OCI-LY3 (cell line): ENCODE measurements around the gene PDZRN3.

ENCODE experiments used
- H2AFZ ChIP-seq: fragments of 200-600, 300-600 bp; shearing (Covaris generic); 2 replicates; pipeline ENCODE4 v1.6.0; 2014; ENCODE audit warnings: antibody characterized with exemption, low read depth, low read length
- H3K27ac ChIP-seq: fragments of 200-600, 300-600 bp; sonication (generic); 2 replicates; pipeline ENCODE4 v1.5.1; 2014; ENCODE audit warnings: mild to moderate bottlenecking, low read length, moderate library complexity, mixed read lengths
- H3K27me3 ChIP-seq: fragments of 200-600, 300-600 bp; sonication (generic); 2 replicates; pipeline ENCODE4 v1.6.1; 2014; ENCODE audit warnings: low read depth, low read length, mixed read lengths
- H3K36me3 ChIP-seq: fragments of 200-600, 300-600 bp; sonication (generic); replicated peaks from 2 replicates; pipeline ENCODE3; 2014; ENCODE audit warnings: low read depth, low read length, mixed read lengths
- H3K4me1 ChIP-seq: fragments of 300-600, 200-600 bp; sonication (generic); 2 replicates; pipeline ENCODE4 v1.6.1; 2014; ENCODE audit warnings: low read length, mixed read lengths
- H3K4me2 ChIP-seq: fragments of 200-600, 300-600 bp; sonication (generic); 2 replicates; pipeline ENCODE4 v1.6.1; 2014; ENCODE audit warnings: low read length, mixed read lengths
- H3K4me3 ChIP-seq: fragments of 300-600, 200-600 bp; sonication (generic); 2 replicates; pipeline ENCODE4 v1.5.1; 2014; ENCODE audit warnings: antibody characterized with exemption, mild to moderate bottlenecking, low read length, moderate library complexity
- H3K79me2 ChIP-seq: fragments of 300-600, 200-600 bp; shearing (Covaris generic); 2 replicates; pipeline ENCODE4 v1.6.1; 2014; ENCODE audit warnings: mild to moderate bottlenecking, low read length, mixed read lengths
- H3K9ac ChIP-seq: fragments of 300-600, 200-600 bp; shearing (Covaris generic); 2 replicates; pipeline ENCODE4 v1.6.0; 2014; ENCODE audit warnings: mild to moderate bottlenecking, low read length, moderate library complexity
- H3K9me3 ChIP-seq: fragments of 200-600, 300-600 bp; shearing (Covaris generic); 2 replicates; pipeline ENCODE4 v1.6.1; 2014; ENCODE audit warnings: low read length, mixed read lengths; ENCODE audit not compliant: insufficient read depth
- H4K20me1 ChIP-seq: fragments of 200-600, 300-600 bp; sonication (generic); 2 replicates; pipeline ENCODE4 v1.6.1; 2016; ENCODE audit warnings: low read length, mixed read lengths; ENCODE audit not compliant: insufficient read depth
- EZH2phosphoT487 ChIP-seq: fragments of 200-600 bp; shearing (Covaris generic); IDR thresholded peaks from 2 replicates; pipeline ENCODE4 v1.6.1; 2018; ENCODE audit warnings: antibody characterized with exemption, mixed run types, low read depth
- TF ChIP-seq, protein P1 (sequence below): fragments of 200-600, 300-600 bp; sonication (generic); IDR thresholded peaks from 2 replicates; pipeline ENCODE4 v1.5.1; 2014; ENCODE audit warnings: antibody characterized with exemption, low read length, low read depth

Gene PDZRN3

DNA sequence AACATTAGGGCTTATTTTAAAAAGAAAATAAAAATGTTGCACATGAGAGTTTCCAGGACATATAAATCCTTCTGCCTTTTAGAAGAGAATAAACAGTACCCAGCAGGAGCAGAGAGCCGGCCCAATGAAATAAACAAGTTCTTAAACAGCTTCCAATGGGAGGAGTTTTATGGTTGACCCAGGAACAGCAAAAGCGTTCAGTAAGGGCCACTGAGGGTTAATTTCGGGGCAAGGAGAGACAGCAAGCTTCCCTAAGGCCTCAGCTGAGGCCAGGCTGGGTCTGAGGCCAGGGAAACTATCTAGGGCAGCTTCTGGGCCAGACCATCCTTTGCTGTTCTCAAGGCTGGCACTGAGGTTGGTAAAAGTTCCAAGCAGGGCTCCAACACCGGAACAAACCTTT, 3.4 kb downstream of the PDZRN3 start:
- H3K27ac ChIP-seq: no peak overlapping the region
- H2AFZ ChIP-seq: no peak overlapping the region
- TF ChIP-seq EZH2phosphoT487: no peak
- TF ChIP-seq, protein P1, sequence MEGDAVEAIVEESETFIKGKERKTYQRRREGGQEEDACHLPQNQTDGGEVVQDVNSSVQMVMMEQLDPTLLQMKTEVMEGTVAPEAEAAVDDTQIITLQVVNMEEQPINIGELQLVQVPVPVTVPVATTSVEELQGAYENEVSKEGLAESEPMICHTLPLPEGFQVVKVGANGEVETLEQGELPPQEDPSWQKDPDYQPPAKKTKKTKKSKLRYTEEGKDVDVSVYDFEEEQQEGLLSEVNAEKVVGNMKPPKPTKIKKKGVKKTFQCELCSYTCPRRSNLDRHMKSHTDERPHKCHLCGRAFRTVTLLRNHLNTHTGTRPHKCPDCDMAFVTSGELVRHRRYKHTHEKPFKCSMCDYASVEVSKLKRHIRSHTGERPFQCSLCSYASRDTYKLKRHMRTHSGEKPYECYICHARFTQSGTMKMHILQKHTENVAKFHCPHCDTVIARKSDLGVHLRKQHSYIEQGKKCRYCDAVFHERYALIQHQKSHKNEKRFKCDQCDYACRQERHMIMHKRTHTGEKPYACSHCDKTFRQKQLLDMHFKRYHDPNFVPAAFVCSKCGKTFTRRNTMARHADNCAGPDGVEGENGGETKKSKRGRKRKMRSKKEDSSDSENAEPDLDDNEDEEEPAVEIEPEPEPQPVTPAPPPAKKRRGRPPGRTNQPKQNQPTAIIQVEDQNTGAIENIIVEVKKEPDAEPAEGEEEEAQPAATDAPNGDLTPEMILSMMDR: no peak
- H3K4me1 ChIP-seq: no peaks in the 10 kb centered on the region
- no peaks in the 10 kb centered on the region for H3K9me3 ChIP-seq
- no peak overlapping the region for H3K4me2 ChIP-seq
- no peaks in the 10 kb centered on the region for H3K36me3 ChIP-seq
- no peak overlapping the region for H3K9ac ChIP-seq
- no peaks in the 10 kb centered on the region for H3K27me3 ChIP-seq
- no peaks in the 10 kb centered on the region for H4K20me1 ChIP-seq
- no peak overlapping the region for H3K4me3 ChIP-seq
- H3K79me2 ChIP-seq: no peaks in the 10 kb centered on the region

DNA sequence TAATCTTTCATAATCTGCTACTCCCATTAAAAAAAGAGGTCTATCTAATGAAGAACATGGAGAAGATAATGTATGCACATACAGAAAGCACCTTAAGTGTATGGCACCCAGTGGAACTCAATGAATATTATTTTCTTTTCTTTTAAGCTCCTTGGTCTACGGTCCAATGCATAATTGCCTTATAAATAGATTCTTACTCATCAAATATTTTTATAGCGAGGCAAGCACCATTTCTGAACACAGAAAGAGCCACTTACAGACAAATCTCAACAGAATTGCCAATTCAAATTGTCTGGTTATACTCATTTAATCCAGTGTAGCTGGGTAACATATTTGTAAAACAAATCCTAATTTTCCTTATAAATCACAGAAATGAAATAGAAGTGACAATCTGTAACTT, 6.3 kb downstream of the PDZRN3 start:
- Histone ChIP-seq H4K20me1 (no peaks in the 10 kb centered on the region), H3K27me3 (no peaks in the 10 kb centered on the region), H3K79me2 (no peaks in the 10 kb centered on the region), H3K36me3 (no peaks in the 10 kb centered on the region), H3K4me2 (no peak overlapping the region), H3K27ac (no peak overlapping the region), H2AFZ (no peak overlapping the region), H3K9me3 (no peaks in the 10 kb centered on the region), H3K4me3 (no peak overlapping the region), H3K4me1 (no peaks in the 10 kb centered on the region), H3K9ac (no peak overlapping the region)
- TF ChIP-seq, protein P1: no peak
- TF ChIP-seq EZH2phosphoT487: no peak

DNA sequence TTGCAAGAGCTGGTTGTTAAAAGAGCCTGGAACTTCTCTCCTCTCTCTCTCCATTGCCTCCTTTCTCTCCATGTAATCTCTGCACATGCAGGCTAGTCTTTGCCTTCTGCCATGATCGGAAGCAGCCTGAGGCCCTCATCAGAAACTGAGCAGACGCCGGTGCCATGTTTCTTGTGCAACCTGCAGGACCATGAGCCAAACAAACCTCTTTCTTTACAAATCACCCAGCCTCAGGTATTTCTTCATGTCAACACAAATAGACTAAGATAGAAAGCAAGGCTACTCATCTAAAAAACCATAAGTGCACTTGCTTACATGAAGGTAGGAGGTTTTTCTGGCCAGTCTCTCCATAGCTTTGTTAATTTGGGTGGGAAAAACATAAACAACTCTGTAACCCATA, 8.7 kb downstream of the PDZRN3 start:
- Histone ChIP-seq H3K79me2 (no peaks in the 10 kb centered on the region), H3K27me3 (peaks cover 4% of the 10 kb centered on the region; the same call in 1 of the 2 replicates), H3K4me2 (no peak overlapping the region), H3K9ac (no peak overlapping the region), H2AFZ (no peak overlapping the region), H3K9me3 (no peaks in the 10 kb centered on the region), H3K27ac (no peak overlapping the region), H3K36me3 (no peaks in the 10 kb centered on the region), H3K4me1 (no peaks in the 10 kb centered on the region), H3K4me3 (no peak overlapping the region), H4K20me1 (no peaks in the 10 kb centered on the region)
- no peak for TF ChIP-seq EZH2phosphoT487
- TF ChIP-seq, protein P1: no peak

DNA sequence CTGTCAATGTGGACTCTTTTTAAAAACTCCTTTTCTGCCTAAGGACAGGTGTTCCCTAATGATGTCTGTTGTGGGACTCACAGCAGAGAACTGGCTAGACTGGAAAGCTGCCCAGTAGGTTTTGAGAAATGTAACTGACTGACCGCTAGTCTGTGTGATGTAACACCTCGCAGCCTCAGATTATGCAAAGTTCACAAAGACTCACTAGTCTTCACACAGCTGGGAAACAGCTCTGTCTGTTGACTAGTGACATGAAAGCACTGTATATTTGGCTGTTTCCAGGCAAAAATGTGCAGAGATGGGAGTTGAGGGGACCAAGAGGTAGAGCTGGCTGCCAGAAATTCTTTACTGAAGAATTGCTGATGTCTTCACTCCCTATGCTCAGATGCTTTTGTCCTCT, 10.3 kb downstream of the PDZRN3 start:
- Histone ChIP-seq H3K36me3 (no peaks in the 10 kb centered on the region), H3K4me3 (no peak overlapping the region), H3K9ac (no peak overlapping the region), H3K27me3 (peaks cover 6% of the 10 kb centered on the region; the same call in 1 of the 2 replicates), H3K27ac (no peak overlapping the region), H3K9me3 (no peaks in the 10 kb centered on the region), H3K4me2 (no peak overlapping the region), H2AFZ (no peak overlapping the region), H4K20me1 (no peaks in the 10 kb centered on the region), H3K4me1 (no peaks in the 10 kb centered on the region), H3K79me2 (no peaks in the 10 kb centered on the region)
- TF ChIP-seq, protein P1: no peak
- TF ChIP-seq EZH2phosphoT487: no peak
